Smooth muscle cell (in vitro differentiated cells): ENCODE data around the gene FBXW7. TPM values are rescaled to one million over a fixed set of nuclear protein-coding genes. Genes with fewer than 3 reads are reported as not detected.

ENCODE experiments used
- DNase-seq: peaks from one replicate; lab custom pipeline; 2025; ENCODE audit not compliant: unreplicated experiment; lab: John Stamatoyannopoulos, UW
- H2AFZ ChIP-seq: fragments of 200-600 bp; sonication (generic); 2 replicates; pipeline ENCODE4 v1.6.0; 2016; ENCODE audit warnings: antibody characterized with exemption, low read depth, mild to moderate bottlenecking
- H3F3A ChIP-seq: fragments of 200-600 bp; sonication (generic); 2 replicates; pipeline ENCODE4 v1.6.0; 2017; ENCODE audit warnings: antibody characterized with exemption, low read depth
- H3K27ac ChIP-seq: fragments of 200-600 bp; sonication (generic); 2 replicates; pipeline ENCODE4 v1.5.1; 2016; ENCODE audit warnings: low read depth, mild to moderate bottlenecking
- H3K27me3 ChIP-seq: fragments of 200-600 bp; sonication (generic); 2 replicates; pipeline ENCODE4 v1.6.1; 2016; ENCODE audit warnings: low read depth, mild to moderate bottlenecking
- H3K36me3 ChIP-seq: fragments of 200-600 bp; sonication (generic); 2 replicates; pipeline ENCODE4 v1.5.1; 2016; ENCODE audit warnings: low read depth
- H3K4me1 ChIP-seq: fragments of 200-600 bp; sonication (generic); 2 replicates; pipeline ENCODE4 v1.5.1; 2016; ENCODE audit warnings: low read depth
- H3K4me2 ChIP-seq: fragments of 200-600 bp; sonication (generic); 2 replicates; pipeline ENCODE4 v1.6.0; 2016; ENCODE audit warnings: mild to moderate bottlenecking
- H3K4me3 ChIP-seq: fragments of 200-600 bp; sonication (generic); 2 replicates; pipeline ENCODE4 v1.5.1; 2016; ENCODE audit warnings: mild to moderate bottlenecking
- H3K79me2 ChIP-seq: fragments of 200-600 bp; sonication (generic); 2 replicates; pipeline ENCODE4 v1.6.0; 2016; ENCODE audit warnings: low read depth, mild to moderate bottlenecking
- H3K9ac ChIP-seq: fragments of 200-600 bp; sonication (generic); 2 replicates; pipeline ENCODE4 v1.6.0; 2016; ENCODE audit warnings: low read depth
- H3K9me3 ChIP-seq: fragments of 200-600 bp; sonication (generic); replicated peaks from 2 replicates; pipeline ENCODE4 v1.5.1; 2016; ENCODE audit warnings: low read depth
- H4K20me1 ChIP-seq: fragments of 200-600 bp; sonication (generic); 2 replicates; pipeline ENCODE4 v1.6.0; 2016; ENCODE audit warnings: low read depth
- CTCF ChIP-seq: fragments of 200-600 bp; sonication (generic); IDR thresholded peaks from 2 replicates; pipeline ENCODE4 v1.5.1; 2017; ENCODE audit warnings: borderline replicate concordance, mild to moderate bottlenecking, antibody characterized with exemption; ENCODE audit not compliant: insufficient read depth, poor library complexity, severe bottlenecking
- WGBS: methylation state at CpG from one replicate; pipeline ENCODE4 v1.1.7; 2016; ENCODE audit warnings: low lambda C conversion rate; 5-methylcytosine and 5-hydroxymethylcytosine counted together
- polyA plus RNA-seq: library from polyadenylated mRNA; unstranded; fragments of >200 nt; fragmentation: Nextera tagmentation; extraction: Ambion mirVana; gene quantifications from 2 replicates; pipeline ENCODE4 v1.2.1, GENCODE V29; 2016
- total RNA-seq: library from RNA; depleted of rRNA; stranded (reverse); fragments of >200 nt; gene quantifications from 2 replicates; pipeline ENCODE4 v1.2.3, GENCODE V29; 2014

Gene FBXW7
- total and polyA plus RNA-seq, 2 experiments from 2014 or later, result 16.4 to 31.6 TPM

GRCh38 chr4:152306541-152306940, 229.4 kb downstream of the FBXW7 start:
- no peaks in the 10 kb centered on the region for H3K4me1 ChIP-seq
- no peaks in the 10 kb centered on the region for H3K79me2 ChIP-seq
- TF ChIP-seq CTCF, result no peak
- H3K36me3 ChIP-seq, result no peaks in the 10 kb centered on the region
- H4K20me1 ChIP-seq, result no peaks in the 10 kb centered on the region
- no peak overlapping the region for H2AFZ ChIP-seq
- no peak for DNase-seq
- H3K9ac ChIP-seq, result no peak overlapping the region
- peaks cover 9% of the 10 kb centered on the region for H3K27me3 ChIP-seq
- 87% methylated on average over 1 of the region's 1 CpG for WGBS
- no peak overlapping the region for H3K4me2 ChIP-seq
- no peak overlapping the region for H3K4me3 ChIP-seq
- H3K27ac ChIP-seq, result no peak overlapping the region
- H3F3A ChIP-seq, result no peaks in the 10 kb centered on the region
- H3K9me3 ChIP-seq, result no peaks in the 10 kb centered on the region

GRCh38 chr4:152304220-152304619, 231.7 kb downstream of the FBXW7 start:
- WGBS, result 51% methylated on average over 5 of the region's 5 CpGs
- Histone ChIP-seq H3F3A (no peaks in the 10 kb centered on the region), H3K9me3 (no peaks in the 10 kb centered on the region), H3K79me2 (no peaks in the 10 kb centered on the region), H3K9ac (no peak overlapping the region), H3K4me1 (no peaks in the 10 kb centered on the region), H3K4me3 (no peak overlapping the region), H3K4me2 (no peak overlapping the region), H3K27ac (no peak overlapping the region), H3K27me3 (peaks cover 9% of the 10 kb centered on the region), H3K36me3 (no peaks in the 10 kb centered on the region), H2AFZ (no peak overlapping the region), H4K20me1 (no peaks in the 10 kb centered on the region)
- DNase-seq, result no peak
- no peak for TF ChIP-seq CTCF

- DNase-seq, result no peak
- Histone ChIP-seq H4K20me1 (no peaks in the 10 kb centered on the region), H3F3A (no peaks in the 10 kb centered on the region), H3K79me2 (no peaks in the 10 kb centered on the region), H3K27me3 (peaks cover 8% of the 10 kb centered on the region), H2AFZ (no peak overlapping the region), H3K9ac (no peak overlapping the region), H3K27ac (no peak overlapping the region), H3K4me3 (no peak overlapping the region), H3K4me1 (no peaks in the 10 kb centered on the region), H3K9me3 (no peaks in the 10 kb centered on the region), H3K36me3 (no peaks in the 10 kb centered on the region), H3K4me2 (no peak overlapping the region)
- 94% methylated on average over 6 of the region's 6 CpGs for WGBS
- no peak for TF ChIP-seq CTCF
These were observed 234.5 kb downstream of the FBXW7 start for GRCh38 chr4:152301381-152301780.

GRCh38 chr4:152299553-152299952, 236.3 kb downstream of the FBXW7 start:
- Histone ChIP-seq H3K36me3 (no peaks in the 10 kb centered on the region), H3K9ac (no peak overlapping the region), H3K9me3 (no peaks in the 10 kb centered on the region), H3K79me2 (no peaks in the 10 kb centered on the region), H3K27me3 (peaks cover 9% of the 10 kb centered on the region), H2AFZ (no peak overlapping the region), H3K27ac (no peak overlapping the region), H3K4me2 (no peak overlapping the region), H3K4me3 (no peak overlapping the region), H4K20me1 (no peaks in the 10 kb centered on the region), H3K4me1 (no peaks in the 10 kb centered on the region), H3F3A (no peaks in the 10 kb centered on the region)
- DNase-seq, result no peak
- 87% methylated on average over 3 of the region's 3 CpGs for WGBS
- TF ChIP-seq CTCF, result no peak
